NCI-H1417 (cell line): ENCODE measurements around the gene GPR62.

Experiments used
- DNase-seq, 3 experiments: peaks; one replicate each; lab custom pipeline; 2025; lab: John Stamatoyannopoulos, UW

The GPR62 gene

DNA sequence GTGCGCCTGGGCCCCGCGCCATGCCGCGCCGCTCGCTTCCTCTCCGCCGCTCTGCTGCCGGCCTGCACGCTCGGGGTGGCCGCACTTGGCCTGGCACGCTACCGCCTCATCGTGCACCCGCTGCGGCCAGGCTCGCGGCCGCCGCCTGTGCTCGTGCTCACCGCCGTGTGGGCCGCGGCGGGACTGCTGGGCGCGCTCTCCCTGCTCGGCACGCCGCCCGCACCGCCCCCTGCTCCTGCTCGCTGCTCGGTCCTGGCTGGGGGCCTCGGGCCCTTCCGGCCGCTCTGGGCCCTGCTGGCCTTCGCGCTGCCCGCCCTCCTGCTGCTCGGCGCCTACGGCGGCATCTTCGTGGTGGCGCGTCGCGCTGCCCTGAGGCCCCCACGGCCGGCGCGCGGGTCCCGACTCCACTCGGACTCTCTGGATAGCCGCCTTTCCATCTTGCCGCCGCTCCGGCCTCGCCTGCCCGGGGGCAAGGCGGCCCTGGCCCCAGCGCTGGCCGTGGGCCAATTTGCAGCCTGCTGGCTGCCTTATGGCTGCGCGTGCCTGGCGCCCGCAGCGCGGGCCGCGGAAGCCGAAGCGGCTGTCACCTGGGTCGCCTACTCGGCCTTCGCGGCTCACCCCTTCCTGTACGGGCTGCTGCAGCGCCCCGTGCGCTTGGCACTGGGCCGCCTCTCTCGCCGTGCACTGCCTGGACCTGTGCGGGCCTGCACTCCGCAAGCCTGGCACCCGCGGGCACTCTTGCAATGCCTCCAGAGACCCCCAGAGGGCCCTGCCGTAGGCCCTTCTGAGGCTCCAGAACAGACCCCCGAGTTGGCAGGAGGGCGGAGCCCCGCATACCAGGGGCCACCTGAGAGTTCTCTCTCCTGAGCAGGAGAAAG is 951 bp downstream of the GPR62 start:
- no peak for DNase-seq

- DNase-seq, result no peak
Measured at GRCh38 chr3:51957520-51958205, 2.5 kb downstream of the GPR62 start.

- no peak for DNase-seq
Measured at GRCh38 chr3:51958603-51959521, 3.7 kb downstream of the GPR62 start.

- DNase-seq, result no peak
Measured at GRCh38 chr3:51959651-51960050, 4.5 kb downstream of the GPR62 start.

DNA sequence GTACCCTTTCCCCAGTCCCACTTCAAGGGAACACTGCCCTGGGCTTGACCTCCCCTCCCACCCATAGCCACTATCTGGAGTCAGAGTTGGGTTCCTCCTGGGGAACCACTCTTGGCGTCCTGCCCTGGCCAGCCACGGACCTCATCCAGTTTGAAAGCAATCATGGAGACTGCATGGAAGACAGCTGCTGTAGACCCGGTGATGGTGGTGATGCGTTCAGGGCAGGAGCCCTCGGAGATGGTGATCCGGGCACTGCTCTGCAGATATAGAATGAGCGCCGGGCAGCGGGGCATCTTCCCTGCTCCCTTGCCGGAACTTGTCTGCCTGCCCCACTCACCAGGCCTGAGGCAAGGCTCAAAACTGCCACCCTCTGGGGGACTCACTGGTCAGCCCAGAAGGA is 5.2 kb downstream of the GPR62 start:
- no peak for DNase-seq

GRCh38 chr3:51961011-51961410 is 5.8 kb downstream of the GPR62 start:
- DNase-seq, result no peak

GRCh38 chr3:51961602-51962569 is 6.7 kb downstream of the GPR62 start:
- DNase-seq, result no peak

DNA sequence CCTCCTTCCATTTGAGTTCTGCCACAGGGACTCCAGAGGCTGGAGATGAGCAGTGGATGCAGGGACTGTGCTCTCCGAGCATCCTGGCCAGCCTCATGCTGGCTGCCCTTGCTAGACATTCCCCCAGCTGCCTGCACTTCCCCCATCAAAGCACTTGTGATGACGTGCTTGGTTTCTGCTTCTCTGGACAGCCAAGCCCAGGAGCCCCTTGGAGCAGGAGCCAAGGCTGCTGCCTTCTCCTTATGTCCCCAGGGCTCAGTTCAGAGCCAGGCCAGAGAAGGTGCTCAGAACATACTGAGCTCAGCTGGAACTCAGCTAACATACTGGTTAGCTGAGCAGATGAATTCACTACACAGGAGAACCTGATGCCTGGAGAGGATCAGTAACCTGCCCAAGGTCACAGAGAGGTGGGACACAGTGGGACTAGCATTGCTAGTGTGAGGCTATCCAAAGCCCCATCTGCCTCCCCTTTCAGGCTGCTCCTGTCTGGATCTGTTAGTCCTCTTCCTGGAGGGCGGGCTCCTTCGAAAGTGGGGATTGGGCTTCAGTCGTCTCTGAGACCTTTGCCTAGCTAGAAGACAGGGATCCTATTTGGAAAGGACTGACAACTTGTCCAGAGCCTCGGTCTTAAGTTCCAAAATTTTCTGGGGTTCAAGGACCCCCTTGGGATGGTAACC is 7.8 kb downstream of the GPR62 start:
- no peak for DNase-seq

GRCh38 chr3:51963951-51964451 is 8.8 kb downstream of the GPR62 start:
- peak in 2 of 3 experiments; percentile 43 to 77 for DNase-seq

DNA sequence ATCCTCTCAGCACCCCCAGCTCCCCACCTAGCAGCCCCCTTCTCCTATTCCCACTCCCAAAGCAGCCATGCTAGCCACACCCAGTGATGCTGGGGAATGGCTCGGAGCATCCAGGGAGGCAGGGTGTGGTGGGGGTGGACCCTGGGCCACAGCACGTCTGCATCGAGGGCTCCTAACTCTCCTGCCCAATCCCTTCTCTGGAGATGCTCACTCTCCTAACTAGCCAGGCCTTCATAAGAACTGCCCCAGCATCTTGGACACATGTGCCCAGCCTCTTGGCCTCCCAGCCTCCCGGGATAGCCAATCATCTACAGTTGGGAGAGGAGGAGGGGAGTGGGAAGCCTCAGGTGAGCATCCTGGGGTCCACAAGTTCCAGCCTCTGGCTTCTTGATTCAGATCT is 9.3 kb downstream of the GPR62 start:
- no peak for DNase-seq

GRCh38 chr3:51966016-51966415 is 10.8 kb downstream of the GPR62 start:
- DNase-seq, result no peak

DNA sequence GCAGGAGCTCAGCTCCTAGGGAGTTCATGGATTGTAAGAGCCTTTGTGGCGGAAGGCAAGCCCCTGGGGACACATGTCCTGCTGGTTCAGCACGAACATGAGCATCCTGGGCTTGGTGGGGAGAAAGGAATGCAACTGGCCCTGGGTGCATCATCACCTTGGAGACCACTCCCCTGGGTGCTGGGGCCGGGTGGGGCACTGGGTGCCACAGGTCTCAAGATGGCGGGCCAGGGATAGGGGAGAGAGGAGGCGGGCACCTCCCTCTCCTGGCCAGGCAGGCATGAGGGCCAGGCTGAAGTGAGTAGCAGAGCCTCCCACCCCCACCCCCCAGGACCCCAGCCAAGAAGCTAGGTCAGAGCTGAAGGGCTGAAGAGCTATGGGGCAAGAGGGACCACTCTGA is 11.3 kb downstream of the GPR62 start:
- no peak for DNase-seq

DNA sequence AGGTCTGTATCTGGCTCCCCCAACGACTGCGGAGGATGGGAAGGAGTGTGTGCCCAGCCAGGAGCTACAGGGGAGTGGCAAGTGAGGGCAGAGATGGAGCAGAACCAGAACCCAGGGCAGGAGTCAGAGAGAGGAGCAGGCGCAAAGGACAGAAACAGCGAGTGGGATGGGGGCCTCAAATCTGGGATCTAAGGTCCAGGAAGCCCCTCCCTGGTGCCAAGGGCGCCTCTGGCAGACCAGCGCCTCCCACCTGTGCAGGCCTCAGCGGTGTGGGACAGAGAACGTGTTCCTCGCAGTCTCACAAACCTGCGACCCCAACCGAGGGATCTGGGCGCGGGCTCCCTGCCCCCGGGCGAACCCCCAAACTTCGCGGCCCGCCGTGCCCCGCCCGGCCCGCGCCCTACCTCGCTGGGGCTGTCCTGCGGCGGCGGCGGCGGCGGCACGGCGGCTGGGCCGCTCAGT is 11.8 kb downstream of the GPR62 start:
- DNase-seq, result peak in 2 of 3 experiments; percentile 27 to 36

GRCh38 chr3:51967384-51968169 is 12.4 kb downstream of the GPR62 start, which contains the start of gene PCBP4:
TSS of gene PCBP4 (minus strand) at chr3:51967454. CDS start at chr3:51961240, 6,214 bp downstream.
- DNase-seq, result peak; percentile 12 to 42 (median 35)

GRCh38 chr3:51968170-51968775 is 13.1 kb downstream of the GPR62 start:
- DNase-seq, result peak in 2 of 3 experiments; percentile 45 to 72

GRCh38 chr3:51968883-51969678 is 13.9 kb downstream of the GPR62 start:
- peak in 1 of 3 experiments; percentile 5 for DNase-seq

GRCh38 chr3:51969841-51970240 is 14.7 kb downstream of the GPR62 start:
- DNase-seq, result no peak
